UCSD-AML1 (cell line): ENCODE measurements around the gene PPP2R5B.

Experiments
- DNase-seq: peaks from one replicate; lab custom pipeline; 2025; ENCODE audit not compliant: unreplicated experiment; lab: John Stamatoyannopoulos, UW

Gene PPP2R5B

DNA sequence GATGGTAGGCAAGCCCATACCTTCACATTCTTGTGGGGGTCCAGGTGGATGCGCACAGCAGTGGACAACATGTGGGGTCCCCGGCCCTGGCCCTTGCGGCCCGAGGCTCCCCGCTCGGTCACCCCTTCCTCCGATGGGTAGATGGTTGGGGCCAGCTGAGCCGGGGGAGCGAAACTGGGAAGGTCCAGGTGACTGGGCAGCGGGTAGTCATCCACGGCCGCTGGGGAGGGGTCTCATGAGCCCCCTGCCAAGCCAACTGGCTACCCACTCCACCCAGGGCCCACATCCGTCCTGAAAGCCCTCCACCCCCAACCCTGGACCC is 18.2 kb upstream of the PPP2R5B start:
- DNase-seq, result no peak

GRCh38 chr11:64908766-64909165 is 15.7 kb upstream of the PPP2R5B start:
- DNase-seq, result no peak

DNA sequence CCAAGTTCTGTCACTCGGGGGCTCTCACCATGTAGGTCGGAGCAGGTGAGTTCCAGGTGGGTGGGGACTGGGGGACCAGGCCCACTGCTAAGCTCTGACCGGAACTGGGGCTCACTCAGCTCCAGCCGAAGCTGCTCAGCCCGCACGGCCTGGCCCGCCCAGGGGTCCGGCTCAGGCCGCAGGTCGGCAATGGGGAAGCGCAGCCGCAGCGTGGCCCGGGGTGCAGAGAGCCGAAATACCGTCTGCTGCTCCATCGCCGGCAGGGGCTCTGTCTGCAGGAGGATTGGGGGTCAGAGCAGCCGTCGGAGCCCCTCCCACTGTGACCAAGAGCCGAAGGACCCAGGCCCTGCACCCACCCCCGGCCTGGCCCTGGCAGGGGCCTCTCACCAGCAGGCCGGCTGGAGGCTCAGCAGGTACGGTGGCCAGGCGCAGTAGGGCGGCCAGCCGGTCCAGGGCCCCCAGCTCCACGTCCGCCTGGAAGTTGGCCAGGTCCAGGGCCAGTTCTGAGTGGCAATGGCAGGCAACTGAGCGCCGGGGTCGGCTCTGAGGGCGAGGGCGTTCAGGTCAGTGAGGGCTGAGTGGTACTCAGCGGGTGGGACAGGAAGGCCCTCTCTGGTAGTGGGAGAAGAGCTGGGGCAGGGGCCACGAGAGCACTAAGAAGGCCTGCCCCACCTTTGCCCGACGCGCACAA is 14.7 kb upstream of the PPP2R5B start:
- no peak for DNase-seq

DNA sequence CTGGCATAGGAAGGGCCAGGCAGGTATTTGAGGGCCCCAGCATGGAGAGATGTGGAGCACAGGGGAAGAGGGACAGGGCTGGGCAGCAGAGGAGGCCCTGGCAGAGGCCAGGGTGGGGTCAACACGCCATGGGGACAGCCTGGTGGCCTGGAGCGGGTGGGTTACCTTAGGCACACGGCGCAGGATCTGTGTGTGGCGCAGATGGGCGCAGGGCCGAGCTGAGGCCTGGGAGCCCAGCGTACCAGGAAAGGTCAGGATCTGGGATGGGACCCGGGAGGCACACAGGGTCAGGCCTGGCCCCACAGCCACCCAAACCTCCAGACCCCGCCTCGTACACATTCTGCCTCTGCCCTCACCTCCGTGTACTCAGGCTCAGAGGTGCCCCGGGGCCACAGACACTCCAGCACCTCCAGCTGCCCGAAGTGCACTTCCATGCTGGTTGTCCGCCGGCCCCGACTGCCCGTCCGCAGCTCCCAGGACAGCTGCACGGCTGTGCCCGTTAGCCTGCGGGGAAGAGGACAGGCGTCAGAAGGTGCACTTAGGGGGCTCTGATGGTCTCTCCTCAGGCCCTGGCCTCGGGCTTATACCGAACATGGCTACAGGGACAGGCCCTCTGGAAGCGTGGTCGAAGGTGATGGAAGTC is 13.9 kb upstream of the PPP2R5B start:
- DNase-seq, result no peak

- no peak for DNase-seq
These were observed 13.3 kb upstream of the PPP2R5B start for GRCh38 chr11:64911142-64911541.

- no peak for DNase-seq
These were observed 12.8 kb upstream of the PPP2R5B start for GRCh38 chr11:64911689-64912088.

DNA sequence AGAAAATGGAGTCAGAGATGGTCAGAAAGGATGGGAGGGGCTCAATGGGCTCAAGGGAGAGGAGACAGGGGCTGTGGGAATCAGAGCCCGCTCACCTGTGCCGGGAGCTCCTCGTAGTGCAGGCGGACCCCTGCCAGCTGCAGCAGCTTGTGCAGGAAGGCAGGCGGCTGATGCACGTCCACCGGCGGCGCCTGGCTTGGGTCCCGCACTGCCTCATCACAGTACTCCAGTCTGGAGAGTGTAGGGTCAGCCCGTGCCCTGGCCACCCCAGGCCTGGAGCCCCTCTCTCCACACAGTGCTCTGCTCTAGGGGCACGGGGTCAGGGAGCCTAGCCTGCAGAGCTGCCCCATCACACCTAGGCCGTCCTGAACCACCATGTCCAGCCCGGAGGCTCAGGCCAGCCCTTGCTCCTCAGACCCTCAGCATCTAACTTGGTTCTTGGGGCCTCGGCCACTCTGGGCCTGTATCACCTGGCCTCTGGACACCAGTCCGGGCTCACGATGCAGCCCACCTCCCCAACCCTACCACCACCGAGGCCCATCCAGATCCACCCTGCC is 11.2 kb upstream of the PPP2R5B start:
- no peak for DNase-seq

DNA sequence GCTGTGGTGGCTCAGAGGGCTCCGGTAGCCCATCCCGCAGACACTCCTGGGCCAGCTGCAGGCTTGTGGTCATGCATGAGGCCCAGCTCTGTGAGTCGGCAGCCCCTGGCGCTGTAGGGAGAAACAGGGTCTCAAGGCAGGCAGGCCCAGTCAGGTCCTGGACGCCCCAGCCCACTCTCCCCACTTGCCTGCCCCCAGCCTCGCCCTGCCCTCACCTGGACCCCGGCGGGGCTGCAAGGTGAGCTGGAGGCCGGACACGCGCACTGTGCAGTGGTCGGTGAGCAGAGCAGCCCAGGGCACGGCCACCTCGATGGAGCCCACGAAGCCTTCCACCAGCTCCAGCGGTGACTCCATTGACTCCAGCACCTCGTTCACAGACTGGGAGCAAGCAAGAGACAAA is 10.4 kb upstream of the PPP2R5B start:
- no peak for DNase-seq

DNA sequence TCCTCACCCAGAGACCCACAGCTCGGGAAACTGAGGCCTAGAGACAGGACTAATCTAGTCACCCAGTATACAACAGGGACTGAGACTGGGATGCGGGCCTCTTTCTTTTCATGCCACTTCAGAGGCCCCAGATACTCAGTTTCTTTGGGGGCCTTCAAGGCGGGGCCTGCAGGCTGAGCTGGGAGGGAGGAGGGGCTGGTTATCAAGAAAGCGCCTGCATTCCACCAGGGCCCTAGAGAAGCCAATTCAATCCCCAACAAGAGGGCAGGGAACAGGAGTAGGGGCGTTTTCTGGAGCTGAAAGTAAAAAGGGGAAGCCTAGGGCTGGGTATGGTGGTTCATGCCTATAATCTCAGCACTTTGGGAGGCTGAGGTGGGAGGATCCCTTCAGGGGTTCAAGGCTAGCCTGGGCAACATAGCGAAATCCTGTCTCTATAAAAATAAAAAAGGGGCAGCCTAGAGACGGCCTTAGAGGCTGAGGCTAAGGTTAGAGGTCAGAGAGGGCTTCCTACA is 9.1 kb upstream of the PPP2R5B start:
- DNase-seq, result no peak

DNA sequence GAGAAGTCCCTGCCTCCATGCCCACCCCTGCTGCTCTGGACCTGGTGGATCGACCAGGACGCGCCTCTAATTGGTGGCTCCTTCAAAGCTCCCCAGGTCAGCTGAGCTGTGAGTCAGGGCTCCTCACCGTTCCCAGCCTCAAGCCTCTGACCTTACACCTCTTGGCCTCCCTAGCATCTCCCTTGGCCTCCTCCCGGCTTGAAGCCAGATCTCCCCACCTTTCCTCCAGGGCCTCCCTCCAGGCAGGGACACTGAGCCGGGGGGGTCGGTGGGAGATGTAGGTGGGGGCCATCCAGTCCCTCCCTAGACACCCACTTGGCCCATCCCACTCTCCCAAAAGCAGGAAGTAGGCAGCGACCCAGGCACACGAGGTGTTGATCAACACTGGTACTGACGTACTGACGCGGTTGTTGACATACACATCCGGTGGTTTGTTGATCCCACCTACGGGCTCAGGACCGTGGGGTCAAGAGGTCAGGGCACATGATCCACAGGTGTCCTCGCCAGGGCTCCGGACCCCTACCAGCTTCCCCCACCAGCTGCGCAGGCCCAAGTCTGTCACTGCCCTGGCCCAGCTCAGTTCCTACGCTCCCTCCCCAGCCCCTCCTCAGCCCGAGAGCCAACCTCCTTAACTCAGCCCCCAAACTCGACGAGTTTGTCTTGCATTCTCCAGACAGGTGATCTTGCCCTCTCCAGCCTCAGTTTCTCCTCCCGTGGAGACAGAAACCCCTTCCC is 8.3 kb upstream of the PPP2R5B start:
- DNase-seq, result peak; percentile 47

DNA sequence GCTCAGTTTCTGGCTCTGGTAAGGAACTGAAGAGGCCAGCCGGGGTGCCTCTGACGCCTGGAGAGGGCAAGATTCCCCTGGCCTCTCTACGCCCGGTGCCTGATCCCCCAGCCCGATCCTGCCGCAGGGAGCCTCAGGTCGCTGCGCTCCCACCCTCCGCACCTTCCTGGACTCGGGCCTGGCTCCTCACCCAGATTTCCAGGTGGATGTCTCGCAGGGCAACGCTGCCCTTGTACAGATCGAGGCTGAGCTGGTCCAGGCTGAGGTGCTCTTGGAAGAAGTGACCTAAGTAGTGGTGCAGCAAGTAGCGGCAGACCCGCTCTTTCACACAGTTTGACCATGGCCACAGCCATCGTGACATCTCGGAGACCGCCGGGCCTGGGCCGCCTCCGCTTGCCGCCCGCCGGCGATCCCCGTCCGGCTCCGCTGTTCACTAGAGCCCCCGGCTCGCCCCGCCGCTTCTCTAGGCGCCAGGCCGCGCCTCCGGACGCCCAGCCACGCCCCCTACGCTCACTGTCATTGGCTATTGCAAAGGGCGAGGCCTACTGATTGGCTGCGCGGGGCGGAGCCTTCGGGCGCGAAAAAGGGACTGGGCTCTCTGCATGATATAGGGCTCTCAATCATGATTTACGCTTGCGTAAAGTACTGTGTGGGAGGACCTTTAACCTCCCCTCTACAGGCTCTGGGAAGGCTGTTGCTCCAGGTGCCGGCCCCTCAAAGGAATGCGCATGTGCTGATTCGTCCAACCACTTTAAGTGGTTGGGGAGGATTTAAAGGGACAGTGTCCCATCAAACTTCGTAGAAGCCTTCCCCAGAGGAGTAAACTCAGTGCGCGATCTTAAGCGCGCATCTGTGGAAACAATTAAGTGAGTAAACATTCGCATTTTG is 7.5 kb upstream of the PPP2R5B start, which contains the start of gene ATG2A:
Gene ATG2A (minus strand): TSS at position 435 of the 888 bp plus-strand sequence. CDS start 74 bp downstream, at position 361.
- peak; percentile 98 for DNase-seq

DNA sequence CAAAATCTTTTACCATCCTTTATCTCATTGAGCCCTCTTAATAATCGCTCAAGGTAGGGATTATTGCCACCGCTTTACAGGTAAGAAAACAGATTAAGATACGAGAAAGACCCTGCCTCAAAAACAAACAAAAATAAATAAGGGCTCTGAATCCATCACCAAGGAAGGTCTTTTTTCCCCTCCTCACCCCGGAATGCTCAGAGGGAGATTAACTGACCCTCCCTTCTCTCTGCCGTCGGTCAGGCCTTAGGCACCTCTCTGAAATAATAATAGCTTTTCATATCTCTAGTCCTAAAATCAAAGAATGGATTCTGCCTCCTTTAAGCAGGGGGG is 6.9 kb upstream of the PPP2R5B start:
- no peak for DNase-seq

DNA sequence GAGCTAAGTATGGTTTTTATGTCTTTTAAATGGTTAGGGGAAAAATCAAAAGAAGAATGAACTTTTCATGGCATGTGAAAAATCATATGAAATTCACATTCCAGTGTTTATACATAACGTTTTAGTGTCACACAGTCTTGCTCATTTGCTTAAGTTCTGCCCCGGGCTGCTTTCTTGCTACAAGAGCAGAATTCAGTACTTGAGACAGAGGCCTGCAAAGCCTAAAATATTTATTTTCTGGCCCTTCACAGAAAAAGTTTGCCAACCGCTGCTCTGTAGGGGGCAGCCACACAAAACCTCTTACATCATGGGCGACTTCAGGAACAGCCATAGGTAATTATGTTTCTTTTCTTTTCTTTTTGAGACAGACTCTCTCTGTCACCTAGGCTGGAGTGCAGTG is 6.5 kb upstream of the PPP2R5B start:
- DNase-seq, result peak; percentile 30

DNA sequence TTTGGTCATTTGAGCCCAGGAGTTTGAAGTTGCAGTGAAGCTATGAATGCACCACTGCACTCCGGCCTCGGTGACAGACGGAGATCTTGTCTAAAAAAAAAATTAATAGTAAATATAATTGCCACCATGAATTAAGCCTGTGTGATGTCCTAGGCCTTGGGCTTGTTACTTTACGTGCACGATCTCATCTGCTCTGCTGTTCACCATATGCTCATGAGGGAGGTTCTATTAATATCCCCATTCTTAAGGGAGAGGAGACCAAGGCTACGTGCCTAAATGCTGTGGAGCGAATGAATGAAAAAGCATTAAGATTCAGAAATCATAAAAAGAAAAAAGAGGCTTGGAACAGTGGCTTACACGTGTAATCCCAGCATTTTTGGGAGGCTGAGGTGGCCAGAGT is 4.9 kb upstream of the PPP2R5B start:
- no peak for DNase-seq

GRCh38 chr11:64920124-64920523 is 4.4 kb upstream of the PPP2R5B start:
- DNase-seq, result no peak

DNA sequence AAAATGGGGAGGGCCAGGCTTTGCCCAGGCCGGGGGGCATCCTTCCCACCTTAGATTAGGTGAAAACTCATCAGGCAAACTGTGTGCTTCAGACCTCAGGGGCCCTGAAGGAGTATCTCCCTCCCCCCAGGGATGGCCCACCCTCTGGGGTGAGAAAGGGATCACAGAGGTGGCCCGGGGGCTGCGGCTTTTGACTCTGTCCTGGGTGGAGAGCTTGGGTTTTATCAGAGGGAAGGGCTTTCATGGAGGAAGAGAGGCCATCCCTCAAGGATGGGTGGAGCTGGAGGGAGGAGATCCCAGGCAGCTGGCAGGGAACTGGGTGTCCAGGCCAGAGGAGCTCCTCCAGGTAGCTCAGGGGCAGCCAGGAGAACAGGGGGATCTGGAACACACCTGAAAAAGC is 3.1 kb upstream of the PPP2R5B start:
- DNase-seq, result no peak

DNA sequence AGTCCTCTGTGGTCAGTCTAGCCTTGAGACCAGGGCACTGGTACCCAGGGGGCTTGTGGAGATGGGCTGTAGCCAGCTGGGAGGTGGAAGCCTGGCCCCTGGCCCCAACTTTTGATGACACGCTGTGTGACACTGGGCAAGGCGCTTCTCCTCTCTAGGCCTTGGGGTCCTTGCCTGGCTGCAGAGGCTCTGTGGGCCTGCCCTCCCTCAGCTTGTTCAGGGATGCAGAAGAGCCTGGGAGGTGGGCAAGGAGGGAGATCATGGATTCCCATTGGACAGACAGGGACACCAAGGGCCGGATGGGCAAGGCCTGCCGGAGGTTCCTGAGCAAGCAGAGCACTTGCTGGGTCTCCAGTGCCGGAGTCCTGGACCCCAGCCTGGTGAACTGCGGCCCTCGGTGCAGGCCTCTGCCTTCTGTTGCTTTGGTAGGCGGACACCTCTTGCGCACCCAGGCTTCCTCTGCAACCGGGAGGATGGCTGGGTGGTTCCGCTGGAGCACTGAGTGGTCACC is 1.3 kb upstream of the PPP2R5B start:
- no peak for DNase-seq

DNA sequence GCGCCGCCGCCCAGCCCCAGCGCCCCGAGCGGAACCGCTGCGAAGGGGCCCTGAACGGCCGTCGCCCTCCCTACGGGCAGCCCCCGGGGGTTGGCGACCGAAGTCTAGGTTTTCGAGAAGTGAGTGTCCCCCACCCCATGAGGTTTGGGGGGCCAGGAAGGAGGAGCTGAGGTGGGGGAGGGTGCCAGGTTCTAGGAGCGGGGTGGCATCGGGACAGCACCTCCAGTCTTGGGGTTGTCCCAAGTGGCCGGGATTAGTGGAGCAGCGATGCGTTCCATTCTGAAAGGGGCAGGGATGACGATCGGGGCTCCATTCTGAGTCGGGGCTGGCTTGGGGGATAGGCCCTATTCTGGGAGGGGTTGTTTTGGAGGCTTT is 408 bp downstream of the PPP2R5B start:
- no peak for DNase-seq

- no peak for DNase-seq
These were observed 1.3 kb downstream of the PPP2R5B start for GRCh38 chr11:64925536-64926436.

- no peak for DNase-seq
These were observed 2.2 kb downstream of the PPP2R5B start for GRCh38 chr11:64926689-64927088.
